Measurements from ENCODE around the gene HAPLN3.

HAPLN3 gene

DNA sequence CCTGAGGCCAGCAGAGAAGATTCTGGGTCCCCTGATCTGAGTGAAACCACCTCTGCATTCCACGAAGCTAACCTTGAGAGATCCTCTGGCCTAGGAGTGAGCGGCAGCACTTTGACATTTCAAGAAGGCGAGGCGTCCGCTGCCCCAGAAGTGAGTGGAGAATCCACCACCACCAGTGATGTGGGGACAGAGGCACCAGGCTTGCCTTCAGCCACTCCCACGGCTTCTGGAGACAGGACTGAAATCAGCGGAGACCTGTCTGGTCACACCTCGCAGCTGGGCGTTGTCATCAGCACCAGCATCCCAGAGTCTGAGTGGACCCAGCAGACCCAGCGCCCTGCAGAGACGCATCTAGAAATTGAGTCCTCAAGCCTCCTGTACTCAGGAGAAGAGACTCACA is 36.4 kb downstream of the HAPLN3 start:
- FAIRE-seq: no peak

DNA sequence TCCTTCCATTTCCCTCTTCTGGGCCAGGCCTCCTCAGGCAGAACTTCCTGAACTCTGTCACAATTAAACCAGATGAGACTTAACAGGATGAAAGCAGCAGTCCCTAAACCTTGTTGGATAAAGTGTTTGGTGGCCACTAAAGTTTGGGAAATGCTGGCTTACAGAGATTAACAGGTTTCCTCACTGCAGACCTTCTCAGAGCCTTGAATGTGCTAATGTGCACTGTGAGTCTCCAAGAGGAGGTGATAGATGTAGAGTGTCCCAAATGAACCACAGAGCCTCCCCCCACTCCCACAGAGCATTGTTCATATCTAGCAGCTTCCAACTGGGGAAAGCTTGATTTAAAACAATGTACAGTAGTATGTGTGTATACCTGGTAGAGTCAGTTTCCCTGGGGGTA is 42.9 kb downstream of the HAPLN3 start:
- no peak for FAIRE-seq

DNA sequence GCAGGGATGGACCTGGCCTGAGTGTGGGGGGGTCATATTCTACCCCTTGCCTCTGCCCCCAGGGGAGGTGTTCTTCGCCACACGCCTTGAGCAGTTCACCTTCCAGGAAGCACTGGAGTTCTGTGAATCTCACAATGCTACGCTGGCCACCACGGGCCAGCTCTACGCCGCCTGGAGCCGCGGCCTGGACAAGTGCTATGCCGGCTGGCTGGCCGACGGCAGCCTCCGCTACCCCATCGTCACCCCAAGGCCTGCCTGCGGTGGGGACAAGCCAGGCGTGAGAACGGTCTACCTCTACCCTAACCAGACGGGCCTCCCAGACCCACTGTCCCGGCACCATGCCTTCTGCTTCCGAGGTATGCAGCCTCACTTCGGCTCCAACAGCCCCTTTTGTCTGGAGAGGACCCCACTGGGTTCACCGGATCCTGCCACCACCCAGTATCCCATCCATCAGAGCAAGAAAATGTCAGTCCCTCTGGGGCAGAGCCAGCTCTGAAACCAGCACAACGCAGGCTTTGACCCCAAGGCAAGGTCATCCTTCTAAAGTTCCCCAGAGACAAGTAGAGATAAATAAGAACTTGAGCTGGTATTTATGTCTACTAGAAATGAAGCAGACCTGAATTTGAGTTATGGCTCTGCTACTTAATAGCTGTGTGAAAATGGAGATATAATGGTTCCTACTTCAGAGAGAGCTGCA is 45.8 kb downstream of the HAPLN3 start:
- FAIRE-seq: no peak

DNA sequence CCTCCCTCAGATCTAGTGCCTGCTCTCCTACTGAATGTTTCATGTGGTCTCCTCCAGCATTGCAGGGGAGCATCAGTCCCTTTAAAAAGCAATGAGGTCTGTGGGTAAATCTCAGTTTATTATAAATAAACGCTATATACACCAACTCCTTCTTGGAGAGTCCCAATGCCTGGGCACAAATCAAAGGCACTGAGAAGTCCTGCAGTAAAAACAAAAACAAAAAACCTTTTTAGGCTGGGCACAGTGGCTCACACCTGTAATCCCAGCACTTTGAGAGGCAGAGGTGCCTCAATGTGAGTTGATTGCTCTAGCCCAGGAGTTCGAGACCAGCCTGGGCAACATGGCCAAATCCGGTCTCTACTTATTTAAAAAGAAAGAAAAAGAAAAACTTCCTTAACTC is 47.1 kb downstream of the HAPLN3 start:
- no peak for FAIRE-seq

DNA sequence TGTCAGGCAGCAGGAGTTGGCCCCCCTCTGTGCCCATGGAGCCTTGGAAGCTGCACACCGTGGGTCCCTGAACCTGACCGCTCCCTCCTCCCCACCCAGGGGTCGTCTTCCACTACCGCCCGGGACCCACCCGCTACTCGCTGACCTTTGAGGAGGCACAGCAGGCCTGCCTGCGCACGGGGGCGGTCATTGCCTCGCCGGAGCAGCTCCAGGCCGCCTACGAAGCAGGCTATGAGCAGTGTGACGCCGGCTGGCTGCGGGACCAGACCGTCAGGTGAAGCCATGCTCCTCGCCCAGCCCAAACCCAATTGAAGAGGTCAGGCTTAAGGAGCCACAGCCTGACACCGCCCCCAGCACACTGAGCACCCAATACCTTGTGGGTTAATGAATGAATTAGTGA is 48.2 kb downstream of the HAPLN3 start:
- no peak for FAIRE-seq

DNA sequence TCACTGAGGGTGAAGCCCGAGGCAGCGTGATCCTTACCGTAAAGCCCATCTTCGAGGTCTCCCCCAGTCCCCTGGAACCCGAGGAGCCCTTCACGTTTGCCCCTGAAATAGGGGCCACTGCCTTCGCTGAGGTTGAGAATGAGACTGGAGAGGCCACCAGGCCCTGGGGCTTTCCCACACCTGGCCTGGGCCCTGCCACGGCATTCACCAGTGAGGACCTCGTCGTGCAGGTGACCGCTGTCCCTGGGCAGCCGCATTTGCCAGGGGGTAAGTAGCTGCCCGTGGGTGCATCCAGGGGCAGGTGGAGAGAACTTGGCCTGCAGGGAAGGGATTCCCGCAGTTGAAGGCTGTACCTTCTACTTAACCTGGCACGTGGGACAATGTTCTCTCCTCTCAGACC is 49.7 kb downstream of the HAPLN3 start:
- FAIRE-seq: no peak

DNA sequence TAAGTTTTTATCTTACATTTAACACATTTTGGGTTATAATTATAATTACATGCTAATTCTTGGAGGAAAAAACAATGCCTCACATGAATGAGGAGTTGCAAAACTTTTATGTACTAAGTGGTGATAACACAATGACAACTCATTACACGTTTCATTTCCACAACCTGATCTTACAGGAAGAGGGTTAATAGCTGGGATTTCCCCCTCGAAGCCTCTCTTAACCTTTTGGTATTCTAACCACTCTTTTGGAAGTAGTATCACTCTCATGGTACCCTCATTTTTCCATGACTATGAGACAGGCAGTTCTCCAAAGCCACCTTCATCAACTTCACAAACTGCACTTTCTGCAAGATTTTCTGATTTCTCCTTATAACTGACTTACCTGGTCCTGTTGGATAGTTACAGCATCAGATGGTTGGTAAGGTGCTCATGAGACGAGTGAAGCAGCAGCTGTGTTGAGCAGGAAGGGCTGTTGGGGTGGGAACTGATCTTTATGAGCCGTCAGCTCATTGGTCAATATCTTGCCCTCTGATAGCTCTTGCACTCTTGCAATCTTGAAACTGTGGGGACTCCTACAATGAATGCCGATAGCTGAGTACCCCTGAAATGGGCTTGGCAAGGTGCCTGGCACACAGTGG is 50.5 kb downstream of the HAPLN3 start:
- no peak for FAIRE-seq

DNA sequence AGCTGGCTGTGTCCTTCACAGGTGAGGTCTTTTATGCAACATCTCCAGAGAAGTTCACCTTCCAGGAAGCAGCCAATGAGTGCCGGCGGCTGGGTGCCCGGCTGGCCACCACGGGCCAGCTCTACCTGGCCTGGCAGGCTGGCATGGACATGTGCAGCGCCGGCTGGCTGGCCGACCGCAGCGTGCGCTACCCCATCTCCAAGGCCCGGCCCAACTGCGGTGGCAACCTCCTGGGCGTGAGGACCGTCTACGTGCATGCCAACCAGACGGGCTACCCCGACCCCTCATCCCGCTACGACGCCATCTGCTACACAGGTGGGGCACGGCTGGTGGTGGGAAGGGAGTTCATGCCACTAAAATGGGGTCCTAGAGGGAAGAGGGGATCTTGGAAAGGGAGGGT is 52.0 kb downstream of the HAPLN3 start:
- FAIRE-seq: no peak

DNA sequence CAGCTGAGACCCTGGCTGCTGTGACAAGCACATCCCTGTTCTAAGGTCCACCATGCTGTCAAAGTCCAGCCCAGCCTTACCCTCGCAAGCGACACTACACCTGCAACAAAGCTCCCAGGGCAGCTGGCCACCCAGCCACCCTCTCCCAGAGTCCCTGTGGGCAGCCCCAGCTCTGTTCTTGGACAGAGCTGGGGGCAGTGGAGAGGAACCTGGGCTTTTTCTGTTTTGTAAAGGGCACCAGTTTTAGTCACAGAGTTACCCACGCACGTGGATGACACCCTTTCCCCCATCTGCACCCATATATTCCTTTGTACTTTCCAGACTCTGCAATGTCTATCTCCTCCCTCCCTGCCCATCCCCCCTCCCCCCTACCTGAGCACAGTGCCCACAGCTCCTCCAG is 53.2 kb downstream of the HAPLN3 start:
- no peak for FAIRE-seq

DNA sequence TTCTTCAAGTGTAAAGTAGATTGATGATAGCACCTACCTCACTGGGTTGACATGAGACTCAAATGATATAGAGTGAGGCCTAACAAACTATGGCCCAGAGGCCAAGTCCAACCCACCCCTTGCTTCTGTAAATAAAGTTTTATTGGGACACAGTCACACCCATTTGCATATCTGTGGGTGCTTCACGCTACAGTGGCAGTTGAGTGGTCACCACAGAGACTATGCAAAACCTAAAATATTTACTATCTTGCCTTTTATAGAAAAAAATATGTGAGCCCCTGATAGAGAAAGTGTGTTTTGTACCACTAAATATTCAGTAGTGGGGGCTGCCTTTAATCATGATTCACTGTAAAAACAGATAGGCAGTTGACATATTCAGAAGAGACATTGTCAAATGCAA is 54.1 kb downstream of the HAPLN3 start:
- no peak for FAIRE-seq

DNA sequence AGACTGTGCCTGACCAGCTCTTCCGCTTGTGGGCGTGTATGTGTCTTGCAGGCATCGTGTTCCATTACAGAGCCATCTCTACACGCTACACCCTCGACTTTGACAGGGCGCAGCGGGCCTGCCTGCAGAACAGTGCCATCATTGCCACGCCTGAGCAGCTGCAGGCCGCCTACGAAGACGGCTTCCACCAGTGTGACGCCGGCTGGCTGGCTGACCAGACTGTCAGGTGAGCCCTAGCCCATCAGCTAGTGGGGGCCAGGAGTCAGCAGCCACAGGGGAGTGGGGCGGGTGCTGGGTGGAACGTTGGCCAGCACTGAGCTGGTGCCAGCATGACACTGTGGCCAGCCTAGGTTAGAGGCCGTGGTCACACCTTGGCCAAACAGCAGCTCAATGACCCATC is 55.4 kb downstream of the HAPLN3 start:
- no peak for FAIRE-seq

DNA sequence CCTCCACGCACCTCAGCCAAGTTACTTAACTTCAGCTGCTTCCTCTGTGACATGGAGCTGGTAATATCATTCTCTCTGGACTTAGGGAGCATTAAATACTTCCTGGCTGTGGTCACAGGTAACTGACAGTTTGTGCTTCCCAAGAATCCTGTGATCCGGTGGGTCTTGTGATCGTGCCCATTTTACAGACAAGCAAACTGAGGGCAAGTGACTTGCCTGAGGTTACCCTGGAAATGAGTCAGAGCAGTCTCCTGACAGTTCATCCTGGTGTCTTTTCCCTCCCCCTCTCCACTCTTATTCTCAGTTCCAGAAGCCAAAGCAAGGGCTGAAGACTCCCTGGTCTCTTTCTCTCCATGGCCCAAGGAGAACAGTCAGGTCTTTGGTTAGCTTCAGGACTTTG is 56.2 kb downstream of the HAPLN3 start:
- FAIRE-seq: no peak

DNA sequence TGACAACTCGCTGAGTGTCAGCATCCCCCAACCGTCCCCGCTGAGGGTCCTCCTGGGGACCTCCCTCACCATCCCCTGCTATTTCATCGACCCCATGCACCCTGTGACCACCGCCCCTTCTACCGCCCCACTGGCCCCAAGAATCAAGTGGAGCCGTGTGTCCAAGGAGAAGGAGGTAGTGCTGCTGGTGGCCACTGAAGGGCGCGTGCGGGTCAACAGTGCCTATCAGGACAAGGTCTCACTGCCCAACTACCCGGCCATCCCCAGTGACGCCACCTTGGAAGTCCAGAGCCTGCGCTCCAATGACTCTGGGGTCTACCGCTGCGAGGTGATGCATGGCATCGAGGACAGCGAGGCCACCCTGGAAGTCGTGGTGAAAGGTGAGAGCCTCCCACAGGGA is 56.7 kb downstream of the HAPLN3 start:
- no peak for FAIRE-seq

DNA sequence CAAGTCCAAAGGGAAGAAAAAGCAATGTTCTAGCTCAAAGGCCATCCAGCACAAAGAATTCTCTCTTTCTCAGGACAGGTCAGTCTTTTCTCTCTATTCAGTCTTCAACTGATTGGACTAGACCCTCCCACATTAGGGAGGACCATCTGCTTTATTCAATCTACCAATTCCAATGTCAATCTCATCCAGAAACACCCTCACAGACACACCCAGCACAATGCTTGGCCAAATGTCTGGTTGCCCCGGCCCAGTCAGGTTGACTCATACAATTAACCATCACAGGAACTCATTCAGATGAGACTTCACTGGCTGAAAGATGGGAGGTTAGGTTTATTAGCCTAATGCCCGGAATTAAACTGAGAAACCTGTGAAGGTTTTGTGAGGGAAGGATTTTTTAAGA is 59.7 kb downstream of the HAPLN3 start:
- no peak for FAIRE-seq

DNA sequence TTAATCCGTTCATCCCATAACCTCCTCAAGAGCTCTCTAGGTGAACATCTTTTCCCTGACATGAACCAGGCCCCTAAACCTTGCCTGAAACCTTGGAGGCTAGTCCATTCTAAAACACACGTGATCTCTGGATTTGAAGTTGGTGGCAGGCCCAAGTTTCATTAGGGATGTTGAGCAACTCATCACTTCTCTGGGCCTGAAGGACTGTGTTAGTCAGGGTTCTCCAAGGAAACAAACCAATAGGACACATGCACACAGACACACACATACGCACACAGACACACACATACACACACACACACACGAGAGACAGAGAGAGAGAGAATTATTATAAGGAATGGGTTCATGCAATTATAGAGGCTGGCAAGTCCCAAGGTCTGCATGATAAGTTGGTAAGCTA is 60.2 kb downstream of the HAPLN3 start:
- no peak for FAIRE-seq

DNA sequence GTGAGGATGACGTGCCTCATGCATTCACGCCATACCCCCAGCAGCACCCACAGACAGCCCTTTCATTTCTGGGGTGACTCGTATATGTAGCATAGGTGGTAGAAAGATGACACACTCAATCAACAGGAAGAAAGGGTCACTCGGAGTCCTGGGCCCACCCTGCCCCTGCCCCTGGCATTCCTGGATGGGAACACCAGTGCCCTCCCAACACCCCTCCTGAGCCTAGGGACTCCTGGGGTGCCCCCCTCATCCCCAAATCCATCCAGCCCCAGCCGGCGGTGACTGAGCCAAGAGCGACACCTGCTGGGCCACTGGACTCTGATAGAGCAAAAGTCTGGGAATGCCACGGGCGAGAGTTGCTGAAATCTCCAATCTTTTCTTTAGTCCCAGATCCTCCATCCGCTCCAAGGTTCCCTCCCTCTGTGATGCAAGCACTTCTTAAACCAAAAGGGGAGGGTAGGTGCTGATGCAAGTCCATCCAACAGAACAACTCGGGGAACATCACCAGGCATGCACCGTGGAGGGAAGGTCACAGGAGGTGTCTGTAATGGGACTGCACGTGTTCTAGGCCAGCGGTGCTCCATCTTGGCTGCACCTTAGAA is 61.0 kb downstream of the HAPLN3 start:
- no peak for FAIRE-seq

DNA sequence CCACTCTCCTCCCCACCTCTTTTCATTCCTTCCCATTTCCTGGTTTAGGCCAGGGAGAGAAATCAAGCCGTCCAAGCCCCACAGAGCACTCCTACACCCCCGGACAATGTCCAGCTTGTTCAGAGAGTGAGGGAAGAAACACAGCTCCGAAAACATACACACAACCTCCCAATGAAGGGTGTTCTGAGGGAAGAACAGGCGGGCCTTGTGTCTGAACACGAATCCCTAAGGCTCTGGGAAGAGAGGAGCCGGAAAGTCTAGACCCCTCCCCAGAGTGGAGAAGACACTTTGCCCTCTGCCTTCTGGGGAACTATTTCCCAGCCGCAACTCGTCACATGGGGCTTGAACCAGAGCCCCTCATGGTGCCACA is 61.6 kb downstream of the HAPLN3 start:
- FAIRE-seq: no peak

DNA sequence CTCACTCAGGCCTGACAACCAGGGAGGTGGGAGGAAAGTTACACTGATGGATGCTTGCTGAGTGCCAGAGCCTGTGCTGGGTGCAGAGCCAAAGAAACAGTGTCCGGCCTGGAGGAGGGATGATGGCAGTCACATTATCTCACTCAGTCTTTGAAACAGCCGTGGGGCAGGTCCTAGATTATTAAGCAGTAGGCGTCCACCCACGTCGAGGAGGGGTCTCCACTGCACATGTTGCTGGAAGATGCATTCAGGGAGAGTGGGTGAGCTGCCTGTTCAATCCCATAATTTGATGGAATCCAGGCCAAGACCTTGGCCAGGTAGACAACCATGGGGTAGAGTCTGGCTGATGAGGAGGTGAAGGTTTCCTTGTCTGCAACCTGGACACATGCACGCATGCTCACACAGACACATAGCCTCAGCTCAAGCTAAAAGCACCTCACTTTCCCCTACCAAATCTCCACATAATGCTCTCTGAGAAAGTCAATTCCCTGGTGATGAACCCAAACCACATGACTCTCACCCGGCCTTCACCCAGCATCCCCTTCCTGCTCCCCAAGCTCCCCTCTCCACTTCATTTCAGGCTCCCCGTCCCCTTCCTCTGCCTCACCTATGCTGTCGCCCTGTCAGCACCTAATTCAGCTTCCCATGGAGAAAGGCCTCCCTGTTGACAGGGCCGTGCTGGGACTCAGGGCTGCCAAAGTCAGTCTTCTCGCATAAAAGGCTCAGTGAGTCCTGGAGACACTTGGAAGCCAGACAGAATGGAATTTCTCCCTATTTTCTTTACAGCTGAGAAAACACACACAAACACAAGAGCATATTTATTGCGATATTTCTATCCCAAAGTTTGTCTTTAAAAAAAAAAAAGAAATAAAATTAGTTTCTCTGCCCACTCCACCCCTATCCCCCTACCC is 62.3 kb downstream of the HAPLN3 start:
- no peak for FAIRE-seq

DNA sequence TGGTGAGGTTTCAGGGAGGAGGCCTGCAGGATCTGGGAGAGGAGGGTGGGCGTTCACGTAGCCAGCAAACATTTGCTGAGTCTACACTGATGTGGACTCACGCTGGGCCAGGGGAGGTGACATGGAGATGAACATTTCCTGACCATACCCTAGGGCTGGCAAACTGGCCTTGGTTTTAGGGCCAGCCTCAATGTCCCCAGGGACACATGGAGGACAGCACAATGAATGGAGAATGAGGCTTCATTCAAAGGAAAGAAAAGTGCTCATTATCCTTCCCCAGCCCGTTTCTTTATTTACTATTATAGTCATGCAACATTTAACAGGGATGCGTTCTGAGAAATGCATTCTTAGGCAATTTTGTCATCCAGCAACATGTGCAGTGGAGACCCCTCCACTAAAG is 65.3 kb downstream of the HAPLN3 start:
- no peak for FAIRE-seq

DNA sequence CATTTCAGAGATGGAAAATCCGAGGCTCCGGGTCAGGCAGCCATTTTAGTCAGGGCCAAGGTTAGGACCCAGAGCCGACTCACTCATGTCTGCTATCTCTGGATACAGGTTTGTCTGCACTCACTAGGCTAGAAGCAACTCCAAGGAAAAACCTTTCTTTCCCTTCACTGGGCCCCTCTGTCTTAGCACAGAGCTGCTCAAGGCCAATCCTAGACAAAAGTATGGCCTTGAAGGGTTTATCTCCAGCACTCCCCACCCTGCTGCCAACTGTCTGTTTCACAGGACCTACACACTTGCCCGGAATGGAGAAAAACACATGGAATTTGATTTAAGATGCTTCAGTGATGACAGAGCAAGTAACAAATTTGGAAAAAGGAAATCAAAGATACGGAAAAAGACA is 66.6 kb downstream of the HAPLN3 start:
- FAIRE-seq: no peak
